ENCODE data around the gene ZNF655.
"Not testable (repeated sequence)": the region's sequence is repeated elsewhere in the genome, so short reads cannot be mapped to it uniquely, and the experiment has no call there.

Gene ZNF655, protein sequence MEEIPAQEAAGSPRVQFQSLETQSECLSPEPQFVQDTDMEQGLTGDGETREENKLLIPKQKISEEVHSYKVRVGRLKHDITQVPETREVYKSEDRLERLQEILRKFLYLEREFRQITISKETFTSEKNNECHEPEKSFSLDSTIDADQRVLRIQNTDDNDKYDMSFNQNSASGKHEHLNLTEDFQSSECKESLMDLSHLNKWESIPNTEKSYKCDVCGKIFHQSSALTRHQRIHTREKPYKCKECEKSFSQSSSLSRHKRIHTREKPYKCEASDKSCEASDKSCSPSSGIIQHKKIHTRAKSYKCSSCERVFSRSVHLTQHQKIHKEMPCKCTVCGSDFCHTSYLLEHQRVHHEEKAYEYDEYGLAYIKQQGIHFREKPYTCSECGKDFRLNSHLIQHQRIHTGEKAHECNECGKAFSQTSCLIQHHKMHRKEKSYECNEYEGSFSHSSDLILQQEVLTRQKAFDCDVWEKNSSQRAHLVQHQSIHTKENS

DNA sequence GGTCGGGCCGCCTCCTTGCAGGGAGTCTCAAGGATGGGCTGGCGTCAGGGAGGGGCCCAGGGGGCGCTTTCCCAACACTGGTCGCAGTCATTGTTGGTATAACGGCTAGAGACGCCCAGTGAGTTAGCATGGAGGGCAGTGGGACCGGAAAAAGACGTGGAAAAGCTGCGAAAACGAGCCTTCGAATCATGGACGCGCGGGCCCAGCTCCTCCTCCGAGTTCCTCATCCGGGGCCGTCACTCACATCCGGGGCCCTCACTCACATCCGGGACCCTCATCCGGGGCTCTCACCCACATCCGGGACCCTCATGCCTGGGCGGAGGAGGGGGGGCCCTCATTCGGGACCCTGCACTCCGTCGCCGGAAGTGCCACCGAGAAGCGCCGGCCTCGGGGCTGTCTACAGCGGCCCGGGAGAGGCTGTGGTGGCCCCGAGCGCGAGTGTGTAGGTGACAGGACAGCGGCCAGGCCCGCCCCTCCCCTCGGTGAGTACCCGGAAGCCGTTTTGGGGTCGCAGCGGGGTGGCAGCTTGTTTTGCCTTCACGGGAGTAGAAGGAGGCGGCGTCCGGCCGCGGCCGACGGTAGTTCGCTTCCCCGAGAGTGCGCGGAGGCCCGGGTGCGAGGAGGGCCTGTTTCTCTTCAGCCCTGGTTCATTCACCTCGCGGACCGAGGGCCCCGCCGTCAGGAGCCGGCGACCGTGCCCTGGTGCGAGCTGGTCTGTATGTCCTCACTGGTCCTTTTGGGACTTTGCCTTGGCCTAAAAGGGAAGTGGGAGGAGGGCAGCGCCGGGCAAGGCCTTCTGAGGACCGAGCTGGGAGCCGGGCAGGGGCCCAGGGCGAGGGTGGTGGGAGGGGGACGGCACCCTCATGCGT, at the start of gene ZNF655:
ZNF655 (plus strand) TSS at position 337 of the 869 bp plus-strand sequence. CDS start 1,918 bp downstream, outside the sequence.
- peak; percentile 72 to 88 for DNase-seq

DNA sequence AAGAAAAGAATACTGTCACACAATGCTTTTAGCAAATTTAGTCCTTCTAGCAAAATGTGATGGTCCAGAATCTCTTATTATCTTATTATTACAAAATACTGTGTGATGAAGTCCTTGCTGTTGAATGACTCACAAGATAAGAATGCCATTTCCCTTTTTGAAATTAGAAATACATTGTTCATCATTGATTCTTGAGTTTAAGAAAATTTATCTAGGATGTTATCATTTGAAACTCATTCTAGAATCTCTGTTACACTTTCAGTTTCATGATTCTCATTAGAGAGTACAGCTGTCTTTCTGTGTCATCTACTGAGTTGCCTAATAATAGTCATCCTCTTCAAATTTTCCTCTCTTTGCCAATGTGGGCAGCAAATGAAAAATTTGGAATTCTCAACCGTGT, 44.4 kb upstream of the ZNF655 start:
- no peak for DNase-seq

DNA sequence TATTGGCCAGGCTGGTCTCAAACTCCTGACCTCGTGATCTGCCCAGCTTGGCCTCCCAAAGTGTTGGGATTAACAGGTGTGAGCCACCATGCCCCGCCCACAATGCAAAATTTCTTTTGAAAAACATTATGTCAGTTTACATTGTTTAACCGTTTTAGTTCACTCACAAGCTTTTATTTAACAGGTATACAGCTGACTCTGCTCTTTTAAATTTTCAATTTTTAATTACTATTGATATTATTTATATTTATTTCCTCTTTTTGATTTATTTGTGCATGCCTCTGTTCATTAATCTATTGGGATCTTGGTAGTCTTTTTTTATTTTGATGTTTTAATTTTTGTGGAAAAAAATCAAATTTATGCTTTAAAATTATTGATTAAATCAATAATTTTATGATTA, 37.0 kb upstream of the ZNF655 start:
- DNase-seq = no peak

DNA sequence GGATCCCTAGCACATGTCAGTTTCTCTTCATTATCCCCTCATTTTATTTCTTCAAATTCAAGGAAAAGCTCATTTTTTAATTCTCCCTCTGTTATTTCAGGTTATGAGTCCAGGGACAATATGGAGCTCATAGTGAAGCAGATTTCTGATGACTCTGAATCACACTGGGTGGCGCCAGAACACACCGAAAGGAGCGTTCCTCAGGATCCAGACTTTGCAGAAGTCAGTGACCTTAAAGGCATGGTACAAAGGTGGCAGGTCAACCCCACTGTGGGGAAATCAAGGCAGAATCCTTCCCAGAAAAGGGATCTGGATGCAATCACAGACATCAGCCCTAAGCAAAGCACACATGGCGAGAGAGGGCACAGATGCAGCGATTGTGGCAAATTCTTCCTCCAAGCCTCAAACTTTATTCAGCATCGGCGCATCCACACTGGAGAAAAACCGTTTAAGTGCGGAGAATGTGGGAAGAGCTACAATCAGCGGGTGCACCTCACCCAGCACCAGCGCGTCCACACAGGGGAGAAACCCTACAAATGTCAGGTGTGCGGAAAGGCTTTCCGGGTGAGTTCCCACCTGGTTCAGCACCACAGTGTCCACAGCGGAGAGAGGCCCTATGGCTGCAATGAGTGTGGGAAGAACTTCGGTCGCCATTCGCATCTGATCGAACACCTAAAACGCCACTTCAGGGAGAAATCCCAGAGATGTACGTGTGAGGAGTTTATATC, 32.6 kb upstream of the ZNF655 start:
- DNase-seq = no peak

DNA sequence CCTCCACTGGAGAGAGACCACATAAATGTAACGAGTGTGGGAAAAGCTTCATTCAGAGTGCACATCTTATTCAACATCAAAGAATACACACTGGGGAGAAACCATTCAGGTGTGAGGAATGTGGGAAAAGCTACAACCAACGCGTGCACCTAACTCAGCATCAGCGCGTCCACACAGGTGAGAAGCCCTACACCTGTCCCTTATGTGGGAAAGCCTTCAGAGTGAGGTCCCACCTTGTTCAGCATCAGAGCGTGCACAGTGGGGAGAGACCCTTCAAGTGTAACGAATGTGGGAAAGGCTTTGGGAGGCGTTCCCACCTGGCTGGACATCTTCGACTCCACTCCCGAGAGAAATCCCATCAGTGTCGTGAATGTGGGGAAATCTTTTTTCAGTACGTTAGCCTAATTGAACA, 27.1 kb upstream of the ZNF655 start:
- DNase-seq = no peak

DNA sequence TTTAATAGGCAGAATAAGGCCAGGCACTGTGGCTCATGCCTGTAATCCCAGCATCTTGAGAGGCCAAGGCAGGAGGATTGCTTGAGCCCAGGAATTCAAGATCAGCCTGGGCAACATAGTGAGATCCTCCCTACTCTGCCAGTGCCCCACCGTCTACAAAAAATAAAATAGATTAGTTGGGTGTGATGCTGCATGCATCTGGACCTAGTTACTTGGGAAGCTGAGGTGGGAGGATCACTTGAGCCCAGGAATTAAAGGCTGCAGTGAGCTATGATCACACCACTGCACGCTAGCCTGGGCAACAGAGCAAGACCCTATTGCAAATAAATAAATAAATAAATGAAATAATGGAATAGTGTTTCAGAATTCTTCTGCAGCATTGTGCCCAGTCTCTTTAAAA, 22.8 kb upstream of the ZNF655 start:
- DNase-seq = no peak

DNA sequence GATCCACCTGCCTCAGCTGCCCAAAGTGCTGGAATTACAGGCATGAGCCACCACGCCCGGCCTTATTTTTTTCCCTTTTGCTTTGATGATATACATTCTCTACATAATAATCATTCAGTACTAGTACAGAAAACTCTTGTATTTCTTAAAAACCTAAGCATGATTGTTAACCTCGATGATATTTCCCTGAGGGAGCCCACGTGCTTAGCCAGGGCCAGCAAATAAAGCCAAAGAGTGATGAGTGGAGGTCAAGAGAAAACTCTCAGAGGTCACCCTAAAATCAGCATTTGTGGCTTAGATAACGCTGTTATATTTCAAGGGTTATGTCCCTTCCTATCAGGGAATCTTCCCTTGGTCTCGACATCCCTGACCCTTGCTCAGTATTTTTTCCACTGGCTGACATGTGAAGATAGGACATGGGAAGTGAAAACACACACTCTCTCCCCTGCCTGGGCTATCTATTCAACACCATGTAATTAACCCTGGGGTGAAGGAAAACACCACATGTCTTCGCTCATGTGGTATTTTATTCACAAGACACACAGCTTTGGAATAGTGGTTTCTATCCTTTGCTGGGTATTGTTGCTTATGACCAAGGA, 19.1 kb upstream of the ZNF655 start:
- DNase-seq = no peak

DNA sequence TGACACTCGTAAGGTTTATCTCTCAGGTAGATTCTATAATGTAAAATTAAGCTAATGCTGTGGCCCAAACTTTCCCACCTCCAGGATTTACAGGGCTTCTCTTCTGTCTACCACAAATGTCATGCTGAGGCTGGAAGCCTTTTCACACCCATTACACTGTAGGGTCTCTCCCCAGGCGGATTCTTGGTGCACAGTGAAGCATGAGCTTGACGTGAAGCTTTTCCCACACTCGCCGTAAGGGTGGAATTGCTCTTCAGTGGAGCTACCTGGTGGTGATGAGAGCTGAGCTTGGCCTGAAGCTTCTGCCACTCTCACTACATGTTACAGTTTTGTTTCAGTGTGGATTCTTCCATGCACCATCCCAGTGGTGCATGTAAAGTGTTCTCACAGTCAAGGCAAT, 17.9 kb upstream of the ZNF655 start:
- DNase-seq = no peak

DNA sequence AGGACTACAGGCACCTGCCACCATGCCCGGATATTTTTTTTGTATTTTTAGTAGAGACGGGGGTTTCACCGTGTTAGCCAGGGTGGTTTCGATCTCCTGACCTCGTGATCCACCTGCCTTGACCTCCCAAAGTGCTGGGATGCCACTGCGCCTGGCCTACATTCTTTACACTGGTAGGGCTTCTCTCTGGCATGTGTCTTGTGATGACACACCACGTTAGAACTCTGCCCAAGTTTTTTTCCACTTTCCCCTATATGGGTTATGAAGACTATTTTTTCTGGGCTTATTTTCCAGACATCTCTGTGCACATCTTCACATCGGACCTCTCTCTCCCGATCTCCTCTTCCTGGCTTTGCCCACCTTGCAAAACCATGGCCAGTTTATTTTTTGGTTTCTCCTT, 17.2 kb upstream of the ZNF655 start:
- no peak for DNase-seq

DNA sequence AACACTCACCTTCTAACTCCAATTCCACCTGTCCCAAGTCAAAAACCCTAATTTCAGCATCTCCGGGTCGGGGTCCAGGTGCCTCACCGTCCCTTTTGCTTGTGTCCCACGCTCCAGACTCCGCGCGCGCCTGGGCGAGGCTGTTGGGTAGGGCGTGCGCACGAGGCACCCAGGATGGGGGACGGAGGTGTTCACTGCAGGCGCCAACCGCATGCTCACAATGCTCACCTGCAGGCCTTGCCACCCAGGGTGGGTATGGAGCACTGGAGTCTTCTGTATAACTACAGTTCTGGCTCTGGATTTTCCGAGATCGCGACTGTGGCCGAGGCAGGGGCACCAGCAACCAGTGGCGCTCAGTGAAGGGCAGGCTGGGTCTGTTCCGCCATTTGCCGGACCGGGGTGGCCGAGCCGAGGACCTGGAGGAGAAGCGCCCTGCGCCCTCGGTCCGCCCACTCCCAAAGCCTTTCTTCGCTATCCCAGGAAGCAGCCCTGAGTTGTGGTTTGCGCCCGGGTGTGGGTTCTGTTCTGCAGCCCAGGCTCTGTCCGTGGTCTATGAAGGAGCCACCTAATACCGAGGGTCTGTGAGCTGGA, 15.3 kb upstream of the ZNF655 start:
- DNase-seq = no peak

DNA sequence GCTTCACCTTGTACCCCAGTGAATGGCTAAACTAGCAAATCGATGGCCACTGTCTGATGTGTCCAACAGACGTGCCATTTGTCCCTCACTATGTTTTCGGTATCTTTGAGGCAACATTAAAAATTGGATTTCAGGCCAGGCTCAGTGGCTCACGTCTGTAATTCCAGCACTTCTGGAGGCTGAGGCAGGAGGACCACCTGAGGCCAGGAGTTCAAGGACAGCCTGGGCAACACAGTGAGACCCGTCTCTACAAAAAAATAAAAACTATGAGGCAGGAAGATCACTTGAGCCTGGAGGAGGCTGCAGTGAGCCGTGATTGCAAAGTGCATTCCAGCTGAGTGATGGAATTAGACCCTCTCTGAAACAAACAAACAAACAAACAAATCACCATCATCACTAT, 14.5 kb upstream of the ZNF655 start:
- DNase-seq = no peak

DNA sequence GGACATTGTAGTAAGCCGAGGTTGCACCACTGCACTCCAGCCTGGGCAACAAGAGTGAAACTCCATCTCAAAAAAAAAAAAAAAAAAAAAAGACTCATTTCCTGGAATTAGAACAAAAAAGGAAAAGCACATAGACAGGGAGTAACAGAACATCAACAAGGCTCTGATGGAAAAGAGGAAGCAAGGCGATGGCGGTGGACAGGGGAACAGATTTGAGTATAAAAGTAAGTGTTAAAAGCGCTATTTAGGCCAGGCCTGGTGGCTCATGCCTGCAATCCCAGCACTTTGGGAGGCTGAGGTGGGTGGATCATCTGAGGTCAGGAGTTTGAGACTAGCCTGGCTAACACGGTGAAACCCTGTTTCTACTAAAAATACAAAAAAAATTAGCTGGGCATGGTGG, 13.1 kb upstream of the ZNF655 start:
- DNase-seq = not testable (repeated sequence)

DNA sequence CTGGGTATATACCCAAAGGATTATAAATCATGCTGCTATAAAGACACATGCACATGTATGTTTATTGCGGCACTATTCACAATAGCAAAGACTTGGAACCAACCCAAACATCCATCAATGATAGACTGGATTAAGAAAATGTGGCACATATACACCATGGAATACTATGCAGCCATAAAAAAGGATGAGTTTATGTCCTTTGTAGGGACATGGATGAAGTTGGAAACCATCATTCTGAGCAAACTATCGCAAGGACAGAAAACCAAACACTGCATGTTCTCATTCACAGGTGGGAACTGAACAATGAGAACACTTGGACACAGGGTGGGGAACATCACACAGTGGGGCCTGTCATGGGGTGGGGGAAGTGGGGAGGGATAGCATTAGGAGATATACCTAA, 8.9 kb upstream of the ZNF655 start:
- DNase-seq = not testable (repeated sequence)

DNA sequence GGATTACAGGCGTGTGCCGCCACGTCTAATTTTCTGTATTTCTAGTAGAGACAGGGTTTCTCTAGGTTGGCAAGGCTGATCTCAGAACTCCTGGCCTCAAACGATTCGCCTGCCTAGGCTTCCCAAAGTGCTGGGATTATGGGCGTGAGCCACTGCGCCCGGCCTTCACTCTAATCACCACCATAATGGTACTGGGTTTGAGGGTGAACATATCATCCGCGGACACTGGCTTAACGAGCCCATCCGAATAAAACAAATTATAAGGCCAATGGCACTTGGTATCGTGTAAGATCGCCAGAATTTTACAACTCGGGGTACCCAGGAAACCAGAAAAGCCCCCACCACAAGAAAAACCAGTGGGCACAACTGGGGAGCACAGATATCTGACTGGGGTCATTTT, 7.1 kb upstream of the ZNF655 start:
- DNase-seq = no peak

DNA sequence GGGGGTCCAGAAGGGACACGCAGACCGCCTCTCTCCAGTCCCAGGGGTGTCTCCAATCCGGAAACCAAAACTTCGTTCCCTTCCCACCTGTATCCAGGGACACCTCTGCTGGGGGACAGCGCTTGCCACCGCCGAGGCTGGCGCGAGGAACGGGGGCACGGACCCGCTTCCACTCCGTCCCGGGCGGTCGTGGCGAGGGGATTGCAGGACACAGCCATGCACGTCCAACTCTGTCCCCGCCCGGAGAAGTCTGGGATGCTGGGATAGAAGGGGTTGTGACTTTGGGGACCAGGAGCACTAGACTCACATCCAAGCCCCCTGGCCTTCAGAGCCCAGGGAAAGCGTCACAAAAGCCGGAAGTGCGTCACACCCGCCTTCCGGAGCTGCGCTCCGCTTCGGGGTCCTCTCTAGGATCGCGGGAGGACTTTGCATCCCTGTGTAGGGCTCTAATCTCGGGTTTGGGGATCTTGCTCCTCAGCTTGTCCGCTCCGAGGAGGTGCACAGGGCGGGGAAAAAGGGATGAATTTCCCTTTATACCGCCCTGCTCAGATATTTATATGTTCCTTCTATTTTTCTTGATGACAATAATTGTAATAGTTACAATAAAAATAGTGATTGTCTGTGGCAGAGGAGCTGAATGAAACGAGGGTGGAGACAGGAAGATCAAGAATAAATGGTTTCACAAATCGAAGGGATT, 6.5 kb upstream of the ZNF655 start, which contains the start of gene FAM200A:
FAM200A (minus strand) TSS at position 348 of the 697 bp plus-strand sequence. CDS start 3,707 bp downstream, outside the sequence.
- DNase-seq = peak; percentile 64 to 89

DNA sequence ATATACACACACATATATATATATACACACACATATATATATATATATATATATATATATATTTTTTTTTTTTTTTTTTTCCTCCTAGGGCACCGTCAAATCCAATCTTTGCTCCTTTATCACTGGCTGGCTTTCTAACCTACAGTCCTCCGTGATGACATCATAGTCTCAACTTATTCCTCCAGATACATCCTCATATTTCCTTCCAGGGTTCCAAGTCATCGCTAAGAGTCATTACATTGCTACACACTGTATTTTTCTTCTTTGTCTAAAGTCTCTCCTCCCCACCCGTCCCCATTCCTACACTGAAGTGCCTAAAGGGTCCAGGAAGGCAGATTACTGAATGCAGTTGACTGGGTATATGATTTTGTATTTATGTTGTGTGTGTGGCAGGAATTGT, 5.4 kb upstream of the ZNF655 start:
- DNase-seq = no peak

DNA sequence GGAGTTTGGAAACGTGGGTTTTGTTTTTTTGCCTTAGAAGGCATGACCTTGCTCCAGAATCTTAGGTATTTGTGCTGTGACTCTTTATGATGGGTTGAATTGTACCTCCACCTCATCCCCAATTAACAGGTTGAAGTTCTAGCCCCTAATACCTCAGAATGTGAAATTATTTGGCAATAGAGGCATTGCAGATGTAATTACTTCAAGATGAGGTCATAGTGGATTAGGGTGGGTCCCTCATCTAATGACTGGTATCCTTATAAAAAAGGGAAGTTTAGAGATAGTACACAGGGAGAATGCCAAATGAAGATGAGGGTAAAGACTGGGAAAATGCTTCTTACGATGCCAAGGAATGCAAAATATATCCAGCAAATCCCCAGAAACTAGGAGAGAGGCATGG, 3.5 kb upstream of the ZNF655 start:
- no peak for DNase-seq

DNA sequence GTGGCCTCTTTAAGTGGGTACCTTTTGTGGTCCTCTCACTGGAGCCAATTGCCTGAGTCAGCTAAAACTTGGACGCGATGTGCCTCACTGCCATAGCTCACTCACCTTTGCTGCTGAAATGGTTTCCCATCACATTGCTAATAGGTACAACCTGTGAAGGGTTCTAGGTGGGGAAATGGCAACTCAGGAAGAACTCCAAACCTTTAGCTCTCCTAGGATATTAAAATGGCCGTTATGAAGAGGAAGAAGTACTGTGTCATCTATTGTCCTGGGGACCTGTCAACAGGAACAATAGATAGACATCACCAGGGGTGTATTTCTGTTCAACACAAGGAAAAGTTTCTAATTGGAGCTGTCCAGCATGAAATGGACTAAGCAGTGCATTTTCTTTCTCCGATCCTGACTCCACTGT, 1.2 kb upstream of the ZNF655 start:
- no peak for DNase-seq

DNA sequence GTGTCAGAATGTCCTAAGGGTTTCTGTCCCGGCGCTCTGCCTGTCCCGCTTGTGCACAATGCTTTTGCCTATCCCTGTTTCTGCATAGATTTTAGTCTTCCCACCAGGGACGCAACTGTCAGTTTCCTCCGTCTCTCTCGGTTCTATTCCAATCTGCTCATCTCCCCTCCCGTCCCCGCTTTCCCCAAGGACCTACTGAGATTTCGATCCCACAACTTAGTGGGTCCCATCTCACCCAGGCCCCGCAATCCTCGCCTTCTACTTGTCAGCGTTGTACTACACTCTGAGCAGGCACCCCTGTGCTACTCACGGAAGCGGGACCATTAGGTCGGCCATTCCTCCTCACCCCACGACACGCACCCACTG, 519 bp upstream of the ZNF655 start:
- no peak for DNase-seq

DNA sequence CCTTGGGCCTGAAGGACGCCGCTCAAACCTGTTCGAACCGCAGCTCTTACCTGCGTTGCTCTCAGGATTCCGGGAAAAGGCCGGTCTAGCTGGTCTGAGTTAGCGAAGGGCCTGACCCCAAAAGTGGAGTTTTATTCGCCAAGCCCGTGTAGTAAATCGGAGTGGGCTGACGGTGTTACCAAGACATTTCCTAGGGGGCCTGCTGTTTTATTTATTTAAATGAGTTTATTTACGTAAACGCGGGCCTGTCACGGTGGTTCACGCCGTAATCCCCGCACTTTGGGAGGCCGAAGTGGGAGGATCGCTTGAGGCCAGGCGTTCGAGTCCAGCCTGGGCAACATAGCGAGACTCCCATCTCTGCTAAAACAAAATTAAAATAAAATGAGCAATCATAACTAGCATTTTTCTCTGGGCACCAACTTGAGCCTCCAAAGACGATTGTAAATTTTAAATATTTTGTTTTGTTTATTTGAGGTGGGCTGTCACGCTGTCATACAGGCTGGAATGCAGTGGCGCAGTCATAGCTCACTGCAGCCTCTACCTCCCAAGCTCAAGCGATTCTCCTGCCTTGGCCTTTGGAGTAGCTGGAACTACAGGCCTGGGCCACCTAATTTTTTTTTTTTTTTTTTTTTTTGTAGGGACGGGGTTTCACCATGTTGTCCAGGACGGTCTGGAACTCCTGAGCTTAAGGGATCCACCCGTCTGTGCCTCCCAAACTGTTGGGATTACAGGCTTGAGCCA, 903 bp downstream of the ZNF655 start:
- peak in 1 of 2 experiments; percentile 3 for DNase-seq

Data from NCI-H446 (cell line).